ENCODE data around the gene RANBP9.

RANBP9 gene

DNA sequence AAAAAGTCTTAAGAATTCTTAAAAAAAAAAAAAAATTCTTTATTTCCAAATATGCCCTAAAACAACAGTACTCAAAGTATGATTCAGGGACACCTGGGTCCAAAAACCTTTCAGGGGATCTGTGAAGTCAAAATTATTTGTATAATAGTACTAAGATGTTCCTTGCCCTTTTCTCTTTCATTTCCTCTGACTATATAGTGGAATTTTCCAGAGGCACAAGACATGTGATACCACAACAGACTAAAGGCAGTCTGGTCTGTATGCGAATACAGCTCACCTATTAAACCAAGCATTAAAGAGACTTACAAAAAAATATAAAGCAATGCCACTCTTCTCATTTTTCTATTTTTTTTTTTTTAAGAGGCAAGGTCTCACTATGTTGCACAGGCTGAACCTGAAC, 81.1 kb downstream of the RANBP9 start:
- Histone ChIP-seq H4K20me1 (ENCODE audit: control insufficient read depth, insufficient read depth, low read depth, low read length) (no peaks in the 10 kb centered on the region), H3F3A (ENCODE audit: control insufficient read depth, insufficient read depth) (peaks cover 3% of the 10 kb centered on the region; the same call in 1 of the 2 replicates), H3K79me2 (ENCODE audit: control insufficient read depth, low read length) (peaks cover 13% of the 10 kb centered on the region), H3K4me1 (ENCODE audit: control insufficient read depth, low read length) (peaks cover 18% of the 10 kb centered on the region), H3K36me3 (ENCODE audit: control insufficient read depth, low read length) (peaks cover 83% of the 10 kb centered on the region), H3K27ac (ENCODE audit: low read depth, low read length) (no peak overlapping the region), H3K27me3 (ENCODE audit: control insufficient read depth, low read length) (no peaks in the 10 kb centered on the region), H3K4me3 (ENCODE audit: low read length) (no peak overlapping the region), H3K4me2 (ENCODE audit: low read length) (no peak overlapping the region), H3K9me3 (ENCODE audit: control insufficient read depth, insufficient read depth, low read length) (no peaks in the 10 kb centered on the region), H3K9me2 (replicated peaks; ENCODE audit: control insufficient read depth, low read length) (no peaks in the 10 kb centered on the region)
- TF ChIP-seq, protein P1, sequence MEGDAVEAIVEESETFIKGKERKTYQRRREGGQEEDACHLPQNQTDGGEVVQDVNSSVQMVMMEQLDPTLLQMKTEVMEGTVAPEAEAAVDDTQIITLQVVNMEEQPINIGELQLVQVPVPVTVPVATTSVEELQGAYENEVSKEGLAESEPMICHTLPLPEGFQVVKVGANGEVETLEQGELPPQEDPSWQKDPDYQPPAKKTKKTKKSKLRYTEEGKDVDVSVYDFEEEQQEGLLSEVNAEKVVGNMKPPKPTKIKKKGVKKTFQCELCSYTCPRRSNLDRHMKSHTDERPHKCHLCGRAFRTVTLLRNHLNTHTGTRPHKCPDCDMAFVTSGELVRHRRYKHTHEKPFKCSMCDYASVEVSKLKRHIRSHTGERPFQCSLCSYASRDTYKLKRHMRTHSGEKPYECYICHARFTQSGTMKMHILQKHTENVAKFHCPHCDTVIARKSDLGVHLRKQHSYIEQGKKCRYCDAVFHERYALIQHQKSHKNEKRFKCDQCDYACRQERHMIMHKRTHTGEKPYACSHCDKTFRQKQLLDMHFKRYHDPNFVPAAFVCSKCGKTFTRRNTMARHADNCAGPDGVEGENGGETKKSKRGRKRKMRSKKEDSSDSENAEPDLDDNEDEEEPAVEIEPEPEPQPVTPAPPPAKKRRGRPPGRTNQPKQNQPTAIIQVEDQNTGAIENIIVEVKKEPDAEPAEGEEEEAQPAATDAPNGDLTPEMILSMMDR (IDR thresholded peaks at IDR 0.05; ENCODE audit: low read depth, low read length, poor library complexity, severe bottlenecking): no peak
- TF ChIP-seq EZH2phosphoT487 (IDR thresholded peaks at IDR 0.05; ENCODE audit: borderline replicate concordance, low read length): no peak

DNA sequence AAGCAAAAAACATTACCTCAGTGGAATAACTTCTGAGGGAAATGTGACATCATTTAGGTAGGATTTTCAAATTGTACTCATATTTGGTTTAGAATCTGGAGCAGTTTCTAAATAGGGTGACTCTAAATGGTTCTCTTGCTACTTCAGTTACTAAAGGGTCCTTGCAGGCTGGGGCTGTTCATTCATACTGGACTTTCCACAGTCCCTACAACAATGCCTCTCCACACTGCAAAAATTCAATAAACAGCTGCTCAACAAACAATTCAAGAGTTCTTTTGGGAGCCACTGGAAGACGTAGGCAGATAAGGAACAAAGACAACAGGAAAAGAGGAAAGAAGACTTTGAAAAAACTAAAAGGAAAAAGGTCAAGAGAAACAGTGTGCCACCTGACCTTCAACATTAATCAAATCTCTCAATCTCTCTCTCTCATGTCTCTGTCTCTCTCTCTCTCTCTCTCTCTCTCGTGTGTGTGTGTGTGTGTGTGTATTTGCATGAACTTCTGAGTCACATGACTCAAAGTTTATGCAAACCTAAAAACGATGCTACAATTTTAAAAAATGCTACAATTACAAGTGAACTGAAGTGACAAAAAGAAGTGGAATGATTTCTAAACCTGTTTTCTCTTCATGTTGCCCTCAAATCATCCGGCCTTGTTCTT, 82.0 kb downstream of the RANBP9 start:
- Histone ChIP-seq H3K36me3 (ENCODE audit: control insufficient read depth, low read length) (peaks cover 82% of the 10 kb centered on the region), H3K27me3 (ENCODE audit: control insufficient read depth, low read length) (no peaks in the 10 kb centered on the region), H3F3A (ENCODE audit: control insufficient read depth, insufficient read depth) (peaks cover 7% of the 10 kb centered on the region), H3K4me3 (ENCODE audit: low read length) (no peak overlapping the region), H3K27ac (ENCODE audit: low read depth, low read length) (no peak overlapping the region), H3K9me3 (ENCODE audit: control insufficient read depth, insufficient read depth, low read length) (no peaks in the 10 kb centered on the region), H3K9me2 (replicated peaks; ENCODE audit: control insufficient read depth, low read length) (no peaks in the 10 kb centered on the region), H3K4me2 (ENCODE audit: low read length) (no peak overlapping the region), H4K20me1 (ENCODE audit: control insufficient read depth, insufficient read depth, low read depth, low read length) (no peaks in the 10 kb centered on the region), H3K4me1 (ENCODE audit: control insufficient read depth, low read length) (peaks cover 10% of the 10 kb centered on the region), H3K79me2 (ENCODE audit: control insufficient read depth, low read length) (peaks cover 4% of the 10 kb centered on the region)
- TF ChIP-seq, protein P1 (IDR thresholded peaks at IDR 0.05; ENCODE audit: low read depth, low read length, poor library complexity, severe bottlenecking): no peak
- TF ChIP-seq EZH2phosphoT487 (IDR thresholded peaks at IDR 0.05; ENCODE audit: borderline replicate concordance, low read length): no peak

DNA sequence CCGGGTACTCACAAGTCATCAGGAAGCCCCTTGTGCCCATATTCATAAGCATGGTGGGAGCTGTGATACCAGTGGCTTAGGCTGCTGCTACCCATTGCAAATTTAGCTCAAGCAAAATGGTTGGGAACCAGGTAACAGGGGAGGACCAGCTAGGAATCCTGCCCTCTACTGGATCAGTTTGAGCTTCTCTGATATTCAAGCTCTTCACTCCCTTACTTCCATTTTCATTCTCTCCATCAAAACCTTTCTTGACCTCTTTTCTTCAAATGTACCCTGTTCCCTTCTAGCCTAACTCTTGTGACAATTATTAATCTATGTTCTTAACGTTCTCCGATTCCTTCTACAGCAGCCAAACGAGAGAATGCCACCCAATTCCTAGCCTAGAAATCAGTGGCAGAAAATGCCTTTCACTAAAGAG, 86.8 kb downstream of the RANBP9 start:
- H3K4me3 ChIP-seq (ENCODE audit: low read length): no peak overlapping the region
- no peak for TF ChIP-seq EZH2phosphoT487 (IDR thresholded peaks at IDR 0.05; ENCODE audit: borderline replicate concordance, low read length)
- TF ChIP-seq, protein P1 (IDR thresholded peaks at IDR 0.05; ENCODE audit: low read depth, low read length, poor library complexity, severe bottlenecking): peak; percentile 70
- H3K9me2 ChIP-seq (replicated peaks; ENCODE audit: control insufficient read depth, low read length): no peaks in the 10 kb centered on the region
- no peaks in the 10 kb centered on the region for H3K9me3 ChIP-seq (ENCODE audit: control insufficient read depth, insufficient read depth, low read length)
- H3K79me2 ChIP-seq (ENCODE audit: control insufficient read depth, low read length): peaks cover 5% of the 10 kb centered on the region; the same call in 1 of the 2 replicates
- H3K4me2 ChIP-seq (ENCODE audit: low read length): no peak overlapping the region
- peaks cover 3% of the 10 kb centered on the region for H3K4me1 ChIP-seq (ENCODE audit: control insufficient read depth, low read length)
- peaks cover 50% of the 10 kb centered on the region for H3F3A ChIP-seq (ENCODE audit: control insufficient read depth, insufficient read depth)
- H3K36me3 ChIP-seq (ENCODE audit: control insufficient read depth, low read length): peaks cover 92% of the 10 kb centered on the region
- no peaks in the 10 kb centered on the region for H4K20me1 ChIP-seq (ENCODE audit: control insufficient read depth, insufficient read depth, low read depth, low read length)
- no peaks in the 10 kb centered on the region for H3K27me3 ChIP-seq (ENCODE audit: control insufficient read depth, low read length)
- H3K27ac ChIP-seq (ENCODE audit: low read depth, low read length): no peak overlapping the region

All from DOHH2 (cell line).